ENCODE data around the gene RGL4.
"Not testable (repeated sequence)": the region's sequence is repeated elsewhere in the genome, so short reads cannot be mapped to it uniquely, and the experiment has no call there.

Gene RGL4

GRCh38 chr22:23690713-23691112, at the start of gene RGL4:
Gene RGL4 (plus strand): TSS chr22:23691013. CDS start chr22:23692031, 1,018 bp downstream.
- no peak for DNase-seq (ENCODE audit: low spot score)

GRCh38 chr22:23646526-23646925, 44.3 kb upstream of the RGL4 start:
- DNase-seq (ENCODE audit: low spot score): not testable (repeated sequence)

GRCh38 chr22:23649071-23649501, 41.7 kb upstream of the RGL4 start:
- DNase-seq (ENCODE audit: low spot score): no peak

- DNase-seq (ENCODE audit: low spot score): no peak
Observed at GRCh38 chr22:23651676-23652075, 39.1 kb upstream of the RGL4 start.

- no peak for DNase-seq (ENCODE audit: low spot score)
Observed at GRCh38 chr22:23652286-23652685, 38.5 kb upstream of the RGL4 start.

- no peak for DNase-seq (ENCODE audit: low spot score)
Observed at GRCh38 chr22:23652711-23653110, 38.1 kb upstream of the RGL4 start.

GRCh38 chr22:23655891-23656475, 34.8 kb upstream of the RGL4 start:
- DNase-seq (ENCODE audit: low spot score): no peak

GRCh38 chr22:23657727-23658126, 33.1 kb upstream of the RGL4 start:
- DNase-seq (ENCODE audit: low spot score): no peak

GRCh38 chr22:23660381-23660780, 30.4 kb upstream of the RGL4 start:
- not testable (repeated sequence) for DNase-seq (ENCODE audit: low spot score)

GRCh38 chr22:23670378-23671295, 20.2 kb upstream of the RGL4 start:
- DNase-seq (ENCODE audit: low spot score): no peak

- DNase-seq (ENCODE audit: low spot score): not testable (repeated sequence)
Observed at GRCh38 chr22:23671387-23671786, 19.4 kb upstream of the RGL4 start.

GRCh38 chr22:23672307-23673049, 18.3 kb upstream of the RGL4 start:
- DNase-seq (ENCODE audit: low spot score): not testable (repeated sequence)

- DNase-seq (ENCODE audit: low spot score): no peak
Observed at GRCh38 chr22:23673050-23673620, 17.7 kb upstream of the RGL4 start.

GRCh38 chr22:23673826-23674690, 16.8 kb upstream of the RGL4 start:
- DNase-seq (ENCODE audit: low spot score): no peak

GRCh38 chr22:23674886-23675501, 15.8 kb upstream of the RGL4 start:
- not testable (repeated sequence) for DNase-seq (ENCODE audit: low spot score)

GRCh38 chr22:23675502-23676415, 15.1 kb upstream of the RGL4 start:
- DNase-seq (ENCODE audit: low spot score): peak; percentile 18

- DNase-seq (ENCODE audit: low spot score): not testable (repeated sequence)
Observed at GRCh38 chr22:23676841-23677700, 13.7 kb upstream of the RGL4 start.

GRCh38 chr22:23677701-23677995, 13.2 kb upstream of the RGL4 start:
- DNase-seq (ENCODE audit: low spot score): no peak

- no peak for DNase-seq (ENCODE audit: low spot score)
Observed at GRCh38 chr22:23678133-23678532, 12.7 kb upstream of the RGL4 start.
